Measurements from ENCODE around the gene RALGPS1. TPM values are rescaled to one million over a fixed set of nuclear protein-coding genes. Genes with fewer than 3 reads are reported as not detected.

Gene RALGPS1
- total RNA-seq, 1 experiment from 2014 or later = 0.57 TPM

GRCh38 chr9:127222388-127223095 is 308.0 kb downstream of the RALGPS1 start:
- no peak for DNase-seq (ENCODE audit: low read depth)

GRCh38 chr9:127223266-127223665 is 308.7 kb downstream of the RALGPS1 start:
- DNase-seq (ENCODE audit: low read depth) = no peak

GRCh38 chr9:127223810-127224177 is 309.2 kb downstream of the RALGPS1 start:
- DNase-seq (ENCODE audit: low read depth) = no peak

GRCh38 chr9:127224178-127224882 is 309.7 kb downstream of the RALGPS1 start:
- DNase-seq (ENCODE audit: low read depth) = peak; percentile 45

GRCh38 chr9:127224883-127225739 is 310.5 kb downstream of the RALGPS1 start:
- DNase-seq (ENCODE audit: low read depth) = peak; percentile 75

GRCh38 chr9:127225801-127226625 is 311.4 kb downstream of the RALGPS1 start:
- no peak for DNase-seq (ENCODE audit: low read depth)

GRCh38 chr9:127229691-127230417 is 315.3 kb downstream of the RALGPS1 start:
- DNase-seq (ENCODE audit: low read depth) = no peak

- no peak for DNase-seq (ENCODE audit: low read depth)
Observed at GRCh38 chr9:127231666-127232065, 317.1 kb downstream of the RALGPS1 start.

GRCh38 chr9:127232833-127233549 is 318.4 kb downstream of the RALGPS1 start:
- no peak for DNase-seq (ENCODE audit: low read depth)

GRCh38 chr9:127233550-127233949 is 319.0 kb downstream of the RALGPS1 start:
- DNase-seq (ENCODE audit: low read depth) = no peak

GRCh38 chr9:127233989-127234388 is 319.4 kb downstream of the RALGPS1 start:
- no peak for DNase-seq (ENCODE audit: low read depth)

- no peak for DNase-seq (ENCODE audit: low read depth)
Observed at GRCh38 chr9:127237801-127238200, 323.2 kb downstream of the RALGPS1 start.

- no peak for DNase-seq (ENCODE audit: low read depth)
Observed at GRCh38 chr9:127241354-127241753, 326.8 kb downstream of the RALGPS1 start.

GRCh38 chr9:127244609-127245601 is 330.3 kb downstream of the RALGPS1 start:
- peak; percentile 89 for DNase-seq (ENCODE audit: low read depth)

GRCh38 chr9:127245637-127246164 is 331.1 kb downstream of the RALGPS1 start:
- DNase-seq (ENCODE audit: low read depth) = no peak

- DNase-seq (ENCODE audit: low read depth) = no peak
Observed at GRCh38 chr9:127248241-127248640, 333.7 kb downstream of the RALGPS1 start.

GRCh38 chr9:127249877-127250276 is 335.3 kb downstream of the RALGPS1 start:
- DNase-seq (ENCODE audit: low read depth) = no peak

- no peak for DNase-seq (ENCODE audit: low read depth)
Observed at GRCh38 chr9:127250896-127251391, 336.4 kb downstream of the RALGPS1 start.
